ENCODE measurements around the gene ACSS1. TPM values are rescaled to one million over a fixed set of nuclear protein-coding genes. Genes with fewer than 3 reads are reported as not detected.

Gene ACSS1
- total RNA-seq (2014; rRNA removed; shearing (Covaris generic)) = 2.9 and 3.3 TPM in 2 replicates

GRCh38 chr20:25058051-25058846 is at the start of gene ACSS1:
ACSS1 (minus strand) TSS chr20:25058139; CDS start chr20:25058102, 37 bp downstream.

GRCh38 chr20:25081730-25082497 is 24.0 kb upstream of the ACSS1 start, which contains the start of gene VSX1:
VSX1 (minus strand) TSS chr20:25082141; CDS start chr20:25082096, 45 bp downstream.

GRCh38 chr20:24992487-24993205 is 65.3 kb downstream of the ACSS1 start, which contains the start of gene APMAP:
APMAP (minus strand) TSS chr20:24992751; CDS start chr20:24992688, 63 bp downstream.

Small RNA genes within 50 kb of the gene (small RNA-seq; reads per million reads assigned to genes)
- not detected for gene RNU6-1257P

Other genes starting within 250 kb of the ACSS1 start
- not detected in 2 replicates for gene CST7, start 108.9 kb downstream of the ACSS1 start, total RNA-seq (2014; rRNA removed; shearing (Covaris generic))
- gene APMAP, start 65.4 kb downstream of the ACSS1 start, total RNA-seq (2014; rRNA removed; shearing (Covaris generic)) = 88.8 and 92.9 TPM in 2 replicates
- gene VSX1, start 24.0 kb upstream of the ACSS1 start, total RNA-seq (2014; rRNA removed; shearing (Covaris generic)) = not detected in 2 replicates
- gene ENTPD6, start 137.6 kb upstream of the ACSS1 start, total RNA-seq (2014; rRNA removed; shearing (Covaris generic)) = 66.1 and 80.9 TPM in 2 replicates
- 814 and 859 TPM in 2 replicates for gene PYGB, start 189.9 kb upstream of the ACSS1 start, total RNA-seq (2014; rRNA removed; shearing (Covaris generic))

Measured in A375 (cell line).